Stimulated activated naive CD8-positive, alpha-beta T cell treated with anti-CD3 and anti-CD28 coated beads, Interleukin-15, Interleukin-2, amounts not matched to agents 100 U/mL and 50 U/mL, for 24 hours (primary cell): ENCODE measurements around the gene SLC30A7.
"Not testable (repeated sequence)": the region's sequence is repeated elsewhere in the genome, so short reads cannot be mapped to it uniquely, and the experiment has no call there.

ENCODE experiments used
- ATAC-seq: fragments of 150-1000 bp; cut with Tn5 transposase; one replicate; pipeline ENCODE4 v1.10.0; 2021
- DNase-seq: peaks from one replicate; pipeline ENCODE4 v3.0.0; 2021

Gene SLC30A7

GRCh38 chr1:100941098-100941527 lies 45.2 kb downstream of the SLC30A7 start:
- ATAC-seq (peak; percentile 92), DNase-seq (peak; percentile 49)

GRCh38 chr1:100941580-100942216 lies 45.8 kb downstream of the SLC30A7 start:
- ATAC-seq, result peak; percentile 44
- DNase-seq, result no peak

DNA sequence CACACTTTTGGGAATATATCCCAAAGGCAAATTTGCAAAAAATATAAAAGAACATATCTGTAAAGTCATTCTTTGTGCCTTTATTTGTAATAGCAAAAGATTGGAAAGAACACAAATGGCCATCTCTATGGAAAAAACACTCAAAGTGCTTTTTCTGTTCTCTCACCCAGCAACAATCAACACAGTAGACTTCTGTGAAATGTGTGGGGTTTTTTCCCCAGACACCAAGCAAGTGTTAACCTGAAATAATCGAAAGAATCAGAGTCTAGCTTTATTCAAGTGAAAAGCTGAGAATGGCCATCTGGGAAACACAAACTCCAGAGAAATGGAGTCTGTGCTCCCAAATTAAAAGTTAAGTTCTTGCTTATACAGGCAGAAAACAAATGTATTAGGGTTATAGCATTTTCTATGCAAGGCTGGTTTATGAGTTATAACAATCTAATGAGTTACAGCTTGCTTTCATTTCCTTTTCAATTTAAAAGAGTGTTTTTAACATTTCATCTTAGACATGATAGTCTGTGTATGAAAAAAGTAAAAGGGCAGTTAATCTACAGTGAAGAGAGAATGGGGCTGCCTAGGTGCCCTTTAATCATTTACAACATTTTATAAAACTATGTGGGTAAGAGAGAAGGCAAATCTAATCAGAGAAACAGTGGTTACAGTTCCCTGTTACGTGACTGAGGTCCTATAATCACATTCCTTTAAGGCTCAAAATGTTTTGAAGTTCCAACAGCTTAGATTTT lies 46.6 kb downstream of the SLC30A7 start:
- no peak for ATAC-seq
- no peak for DNase-seq

DNA sequence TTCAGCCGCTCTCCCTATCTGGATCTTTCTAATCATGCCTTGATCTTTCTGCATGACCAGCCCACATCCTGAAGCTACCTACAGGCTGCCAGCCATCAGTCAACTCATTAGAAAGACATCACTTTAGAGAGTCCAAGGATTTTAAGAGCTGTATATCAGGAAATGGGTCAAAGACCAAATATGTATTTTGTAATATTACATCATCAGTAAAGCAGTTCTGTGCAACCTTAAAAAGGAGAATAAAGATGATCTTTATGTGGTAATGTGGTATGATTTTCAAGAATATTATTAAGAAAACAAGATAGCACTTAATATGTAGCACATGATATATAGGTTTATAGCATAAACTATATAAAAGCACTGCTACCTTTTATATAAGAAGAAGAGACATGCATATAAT lies 47.6 kb downstream of the SLC30A7 start:
- no peak for ATAC-seq
- no peak for DNase-seq

DNA sequence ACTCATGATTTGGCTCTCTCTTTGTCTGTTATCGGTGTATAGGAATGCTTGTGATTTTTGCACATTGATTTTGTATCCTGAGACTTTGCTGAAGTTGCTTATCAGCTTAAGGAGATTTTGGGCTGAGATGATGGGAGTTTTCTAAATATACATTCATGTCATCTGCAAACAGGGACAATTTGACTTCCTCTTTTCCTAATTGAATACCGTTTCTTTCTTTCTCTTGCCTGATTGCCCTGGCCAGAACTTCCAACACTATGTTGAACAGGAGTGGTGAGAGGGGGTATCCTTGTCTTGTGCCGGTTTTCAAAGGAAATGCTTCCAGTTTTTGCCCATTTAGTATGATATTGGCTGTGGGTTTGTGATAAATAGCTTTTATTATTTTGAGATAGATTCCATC lies 50.2 kb downstream of the SLC30A7 start:
- not testable (repeated sequence) for DNase-seq, ATAC-seq

- ATAC-seq, result not testable (repeated sequence)
These were observed 51.9 kb downstream of the SLC30A7 start for GRCh38 chr1:100947816-100948215.

GRCh38 chr1:100948721-100949405 lies 53.0 kb downstream of the SLC30A7 start:
- not testable (repeated sequence) for DNase-seq
- peak; percentile 12 for ATAC-seq

More at GRCh38 chr1:100947816-100948215, 51.9 kb downstream of the SLC30A7 start:
- DNase-seq, result not testable (repeated sequence)

DNA sequence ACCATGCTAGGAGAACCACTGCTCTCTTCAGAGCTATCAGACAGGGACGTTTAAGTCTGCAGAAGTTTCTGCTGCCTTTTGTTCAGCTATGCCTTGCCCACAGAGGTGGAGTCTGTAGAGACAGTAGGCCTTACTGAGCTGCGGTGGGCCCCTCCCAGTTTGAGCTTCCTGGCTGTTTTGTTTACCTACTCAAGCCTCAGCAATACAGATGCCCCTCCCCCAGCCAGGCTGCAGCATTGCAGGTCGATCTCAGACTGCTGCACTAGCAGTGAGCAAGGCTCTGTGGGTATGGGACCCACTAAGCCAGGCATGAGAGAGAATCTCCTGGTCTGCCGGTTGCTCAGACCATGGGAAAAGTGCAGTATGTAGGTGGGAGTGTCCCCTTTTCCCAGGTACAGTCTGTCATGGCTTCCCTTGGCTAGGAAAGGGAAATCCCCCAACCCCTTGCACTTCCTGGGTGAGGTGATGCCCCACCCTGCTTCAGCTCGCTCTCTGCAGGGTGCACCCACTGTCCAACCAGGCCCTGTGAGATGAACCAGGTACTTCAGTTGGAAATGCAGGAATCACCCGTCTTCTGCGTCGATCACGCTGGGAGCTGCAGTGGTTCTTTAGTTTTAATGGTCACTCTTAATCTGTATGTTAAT lies 53.7 kb downstream of the SLC30A7 start:
- peak; percentile 49 for DNase-seq
- not testable (repeated sequence) for ATAC-seq

DNA sequence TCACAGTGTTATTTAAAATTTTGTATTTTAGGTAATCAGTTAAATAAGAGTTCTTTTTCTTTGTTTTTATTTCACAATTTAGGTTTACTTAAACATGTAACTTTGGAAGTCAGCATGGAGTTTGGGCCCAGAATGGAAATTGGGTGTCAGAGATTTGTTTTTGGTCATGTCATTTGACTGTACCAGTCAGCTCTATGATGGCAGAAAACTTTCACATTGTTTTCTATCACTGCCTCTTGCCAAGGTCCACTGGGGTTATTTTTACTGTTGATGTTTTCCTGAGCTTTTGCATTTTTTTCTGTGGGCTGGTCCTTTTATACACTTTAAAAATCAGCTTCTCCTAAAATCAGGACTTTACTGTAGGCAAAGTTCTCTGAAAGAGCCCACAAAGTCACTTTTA lies 54.4 kb downstream of the SLC30A7 start:
- ATAC-seq (no peak), DNase-seq (no peak)

DNA sequence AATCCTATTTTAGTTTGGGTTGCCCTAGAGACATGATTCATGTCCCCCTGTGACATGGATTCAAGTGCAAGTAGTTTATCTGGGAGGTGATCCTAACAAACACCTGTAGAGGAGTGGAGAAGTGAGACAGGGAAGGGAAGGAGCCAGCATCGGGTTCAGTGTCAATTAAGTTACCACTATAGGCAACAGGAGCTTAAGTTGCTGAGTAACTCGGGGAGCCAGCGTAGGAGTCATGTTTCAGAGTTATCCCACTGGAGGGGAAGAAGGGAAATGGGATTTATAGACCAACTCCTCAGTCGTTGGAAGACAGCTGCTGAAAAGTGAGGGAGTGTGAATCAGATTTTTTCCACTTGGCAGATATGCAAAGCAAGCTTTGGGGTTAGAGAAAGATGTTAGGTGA lies 54.9 kb downstream of the SLC30A7 start:
- DNase-seq, result no peak
- ATAC-seq, result no peak

- no peak for DNase-seq
These were observed 56.3 kb downstream of the SLC30A7 start for GRCh38 chr1:100952104-100952745.

GRCh38 chr1:100952970-100953369 lies 57.1 kb downstream of the SLC30A7 start:
- ATAC-seq, result peak; percentile 86
- not testable (repeated sequence) for DNase-seq

More at GRCh38 chr1:100952104-100952745, 56.3 kb downstream of the SLC30A7 start:
- ATAC-seq, result no peak

GRCh38 chr1:100953960-100954730 lies 58.3 kb downstream of the SLC30A7 start:
- no peak for ATAC-seq
- DNase-seq, result no peak

- ATAC-seq (peak; percentile 33), DNase-seq (no peak)
These were observed 59.4 kb downstream of the SLC30A7 start for GRCh38 chr1:100955322-100955721.

DNA sequence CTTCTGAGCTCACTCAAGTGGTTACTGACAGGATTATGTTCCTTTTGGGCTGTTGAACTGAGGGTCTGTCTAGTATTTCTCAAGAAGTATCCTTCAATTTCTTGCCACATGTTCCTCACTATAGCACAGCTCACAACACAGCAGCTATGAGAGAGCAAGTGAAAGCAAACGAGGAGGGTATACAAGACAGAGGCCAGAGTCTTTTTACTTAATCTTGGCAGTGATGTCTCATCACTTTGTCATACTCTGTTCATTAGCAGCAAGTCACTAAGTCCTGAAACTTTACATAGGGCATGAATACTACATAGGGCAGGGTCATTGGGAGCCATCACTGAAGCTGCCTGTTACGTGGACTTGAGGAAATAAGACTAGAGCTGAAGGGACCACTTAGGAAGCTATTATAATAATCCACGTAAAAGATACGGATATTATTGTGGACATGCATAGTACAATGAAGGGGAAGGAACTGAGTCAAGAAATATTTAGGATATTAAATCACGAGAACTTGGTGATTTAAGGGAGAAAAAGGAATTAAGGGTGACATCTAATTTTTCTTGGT lies 63.7 kb downstream of the SLC30A7 start:
- ATAC-seq, result peak; percentile 40
- no peak for DNase-seq

GRCh38 chr1:100960098-100960497 lies 64.2 kb downstream of the SLC30A7 start:
- no peak for ATAC-seq
- DNase-seq, result no peak

GRCh38 chr1:100968621-100969020 lies 72.7 kb downstream of the SLC30A7 start:
- no peak for ATAC-seq
- DNase-seq, result no peak

GRCh38 chr1:100969327-100969726 lies 73.4 kb downstream of the SLC30A7 start:
- DNase-seq (no peak), ATAC-seq (no peak)

DNA sequence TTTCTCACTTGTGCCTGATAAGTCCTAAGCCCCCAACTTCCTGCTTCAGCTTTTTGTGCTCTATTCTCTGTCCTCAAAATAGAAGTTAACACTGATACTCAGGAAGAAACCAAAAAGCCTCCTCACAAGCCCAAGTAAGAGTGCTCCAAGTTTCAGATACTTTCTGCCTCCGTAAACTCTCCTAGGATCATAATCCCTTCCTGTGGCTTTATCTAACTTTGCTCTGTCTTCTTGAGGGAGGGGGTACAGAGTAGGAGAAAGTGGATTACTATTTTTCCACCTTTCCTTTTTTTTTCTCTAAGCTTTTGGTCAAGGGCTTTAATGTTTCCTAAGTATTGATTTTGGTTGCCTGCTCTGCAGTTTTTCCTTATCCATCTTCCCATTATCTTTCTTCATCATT lies 75.1 kb downstream of the SLC30A7 start:
- DNase-seq (no peak), ATAC-seq (no peak)

- no peak for ATAC-seq
- DNase-seq, result no peak
These were observed 76.3 kb downstream of the SLC30A7 start for GRCh38 chr1:100972185-100972584.

- ATAC-seq (no peak), DNase-seq (no peak)
These were observed 81.0 kb downstream of the SLC30A7 start for GRCh38 chr1:100976936-100977335.
